Astrocyte of the cerebellum (primary cell): ENCODE data around the gene HCN2.
A peak's percentile ranks its signal among the peaks of the same experiment; 100 is the strongest.

Experiments used
- DNase-seq: peaks from one replicate; pipeline ENCODE4 v3.0.0-alpha.2; 2011; ENCODE audit warnings: low read depth
- H3K4me3 ChIP-seq: 2 replicates; pipeline ENCODE4 v1.5.1; 2011; ENCODE audit warnings: mild to moderate bottlenecking, low read depth, low read length, moderate library complexity
- CTCF ChIP-seq: IDR thresholded peaks from 2 replicates; pipeline ENCODE4 v1.5.1; 2012; ENCODE audit warnings: low read length, low read depth, moderate library complexity, mild to moderate bottlenecking; ENCODE audit errors: missing control alignments
- in situ Hi-C: cut with HindIII; loops from 2 replicates; pipeline ENCODE4 v1.10.0; 2017; ENCODE audit warnings: low sequenced_read_pairs

The HCN2 gene

GRCh38 chr19:585551-586110 lies 4.0 kb upstream of the HCN2 start:
- TF ChIP-seq CTCF, result no peak
- in situ Hi-C loops, result no loop called here
- no peak overlapping the region for H3K4me3 ChIP-seq
- no peak for DNase-seq

- peak; percentile 71 for TF ChIP-seq CTCF
- H3K4me3 ChIP-seq, result no peak overlapping the region
- in situ Hi-C loops, result no loop called here
- peak; percentile 55 for DNase-seq
Observed at GRCh38 chr19:588093-588740, 1.5 kb upstream of the HCN2 start.

- DNase-seq, result no peak
- in situ Hi-C loops, result no loop called here
- TF ChIP-seq CTCF, result no peak
- H3K4me3 ChIP-seq, result peak overlapping the region; percentile 16
Observed at GRCh38 chr19:588741-589692, 664 bp upstream of the HCN2 start.

DNA sequence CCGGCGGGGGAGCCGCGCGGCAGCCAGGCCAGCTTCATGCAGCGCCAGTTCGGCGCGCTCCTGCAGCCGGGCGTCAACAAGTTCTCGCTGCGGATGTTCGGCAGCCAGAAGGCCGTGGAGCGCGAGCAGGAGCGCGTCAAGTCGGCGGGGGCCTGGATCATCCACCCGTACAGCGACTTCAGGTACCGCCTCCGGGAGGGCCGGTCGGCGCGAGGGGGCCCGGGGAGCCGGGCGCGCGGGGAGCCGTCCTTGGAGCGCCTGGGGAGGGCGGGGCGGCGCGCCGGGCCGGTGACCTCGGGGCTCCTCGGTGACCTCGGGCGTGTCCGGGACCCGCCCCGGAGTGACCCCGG lies 690 bp downstream of the HCN2 start:
- in situ Hi-C loops, result no loop called here
- no peak for TF ChIP-seq CTCF
- H3K4me3 ChIP-seq, result peak overlapping the region; percentile 34
- no peak for DNase-seq

- no peak for TF ChIP-seq CTCF
- no peak for DNase-seq
- in situ Hi-C loops, result no loop called here
- peak overlapping the region; percentile 34 for H3K4me3 ChIP-seq
Observed at GRCh38 chr19:590750-591098, 1.0 kb downstream of the HCN2 start.

DNA sequence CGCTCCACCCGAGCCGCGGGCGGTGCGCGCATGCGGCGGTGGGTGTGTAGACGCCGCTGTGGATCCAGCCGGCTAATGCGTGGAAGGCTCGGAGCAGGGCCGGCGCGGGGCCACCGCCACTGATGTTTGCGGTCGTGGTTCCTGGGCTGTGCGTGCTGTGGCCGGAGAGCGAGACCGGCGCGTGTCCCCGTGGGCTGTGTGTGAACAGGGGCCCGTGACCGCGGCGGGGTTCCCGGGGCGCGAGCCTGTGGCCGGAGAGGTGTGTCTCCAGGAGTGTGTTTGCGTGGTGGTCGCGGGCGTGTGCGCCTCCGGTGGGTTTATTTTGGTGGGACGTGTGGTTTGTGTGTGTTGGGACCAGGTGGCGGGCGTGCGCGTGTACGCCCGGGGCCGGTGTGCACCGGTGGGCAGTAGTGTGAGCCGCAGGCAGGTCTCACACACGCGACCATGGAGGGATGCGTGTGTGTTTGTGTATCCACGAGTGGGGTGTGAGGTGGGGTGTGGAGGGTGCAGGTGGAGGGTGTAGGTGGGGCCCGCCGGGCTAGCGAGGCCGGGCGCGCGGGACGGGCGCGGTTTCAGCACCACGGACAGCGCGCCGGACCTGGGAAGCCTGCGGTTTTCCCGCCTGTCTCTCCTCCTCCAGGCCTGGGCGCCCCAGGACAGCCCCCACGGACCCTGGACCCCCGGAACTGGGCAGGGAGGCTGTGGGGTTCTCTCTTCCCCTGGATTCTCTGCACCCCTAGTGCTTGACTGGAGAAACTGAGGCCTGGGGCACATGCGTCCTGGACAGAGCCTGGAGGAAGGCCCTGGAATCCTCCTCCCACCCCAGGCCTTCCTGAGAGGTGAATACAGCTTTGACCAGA lies 1.6 kb downstream of the HCN2 start:
- peak overlapping the region; percentile 34 for H3K4me3 ChIP-seq
- no peak for DNase-seq
- TF ChIP-seq CTCF, result no peak
- in situ Hi-C loops, result no loop called here
